SU-DHL-6 (cell line): ENCODE data around the gene CENPQ.

Source experiments
- H2AFZ ChIP-seq: fragments of 200-600 bp; sonication (generic); 2 replicates; pipeline ENCODE4 v1.6.1; 2014; ENCODE audit warnings: low read depth, mild to moderate bottlenecking, moderate library complexity, mixed read lengths, antibody characterized with exemption, low read length; ENCODE audit not compliant: severe bottlenecking
- H3F3A ChIP-seq: fragments of 200-600 bp; shearing (Covaris generic); 2 replicates; pipeline ENCODE4 v1.6.0; 2016; ENCODE audit warnings: antibody characterized with exemption, mild to moderate bottlenecking; ENCODE audit not compliant: insufficient read depth
- H3K27ac ChIP-seq: fragments of 200-600 bp; sonication (generic); 2 replicates; pipeline ENCODE4 v1.5.1; 2016; ENCODE audit warnings: low read depth, mild to moderate bottlenecking, low read length, moderate library complexity, mixed read lengths
- H3K27me3 ChIP-seq: fragments of 200-600 bp; sonication (generic), shearing (Covaris generic); 2 replicates; pipeline ENCODE4 v1.6.0; 2014; ENCODE audit warnings: mild to moderate bottlenecking, low read length
- H3K36me3 ChIP-seq: fragments of 200-600 bp; sonication (generic); 2 replicates; pipeline ENCODE4 v1.6.1; 2014; ENCODE audit warnings: mild to moderate bottlenecking, low read length, mixed read lengths
- H3K4me2 ChIP-seq: fragments of 300-600, 200-600 bp; shearing (Covaris generic), sonication (generic); 2 replicates; pipeline ENCODE4 v1.6.0; 2014; ENCODE audit warnings: low read length, low read depth, mild to moderate bottlenecking; ENCODE audit not compliant: poor library complexity, severe bottlenecking
- H3K4me3 ChIP-seq: fragments of 200-600 bp; sonication (generic); 2 replicates; pipeline ENCODE4 v1.5.1; 2014; ENCODE audit warnings: antibody characterized with exemption, low read length, mild to moderate bottlenecking, mixed read lengths; ENCODE audit not compliant: insufficient read depth, poor library complexity, severe bottlenecking
- H3K79me2 ChIP-seq: fragments of 200-600 bp; sonication (generic); 2 replicates; pipeline ENCODE4 v1.6.1; 2014; ENCODE audit warnings: mild to moderate bottlenecking, low read length, moderate library complexity; ENCODE audit not compliant: insufficient read depth
- H3K9ac ChIP-seq: fragments of 200-600 bp; sonication (generic); 2 replicates; pipeline ENCODE4 v1.7.0; 2014; ENCODE audit warnings: mild to moderate bottlenecking, low read length
- H3K9me2 ChIP-seq: fragments of 200-600 bp; sonication (generic); replicated peaks from 2 replicates; pipeline ENCODE4 v1.6.1; 2014; ENCODE audit warnings: low read length; ENCODE audit not compliant: insufficient read depth
- H3K9me3 ChIP-seq: fragments of 200-600 bp; sonication (generic); 2 replicates; pipeline ENCODE4 v1.6.1; 2014; ENCODE audit warnings: low read length, mixed read lengths; ENCODE audit not compliant: insufficient read depth
- H4K20me1 ChIP-seq: fragments of 200-600 bp; sonication (generic); 2 replicates; pipeline ENCODE4 v1.6.1; 2014; ENCODE audit warnings: low read depth, mild to moderate bottlenecking, antibody characterized with exemption, low read length, moderate library complexity, mixed read lengths
- EZH2phosphoT487 ChIP-seq: fragments of 200-600 bp; sonication (generic), shearing (Covaris generic); conservative IDR thresholded peaks from 2 replicates; pipeline ENCODE4 v1.6.1; 2018; ENCODE audit warnings: mild to moderate bottlenecking, antibody characterized with exemption, low read length, moderate library complexity, mixed read lengths
- TF ChIP-seq, protein P1 (sequence below): fragments of 200-600 bp; sonication (generic); IDR thresholded peaks from one replicate; pipeline ENCODE4 v1.5.1; 2017; ENCODE audit warnings: antibody characterized with exemption, mild to moderate bottlenecking, low read length, moderate library complexity; ENCODE audit not compliant: insufficient read depth, poor library complexity, severe bottlenecking

The CENPQ gene

DNA sequence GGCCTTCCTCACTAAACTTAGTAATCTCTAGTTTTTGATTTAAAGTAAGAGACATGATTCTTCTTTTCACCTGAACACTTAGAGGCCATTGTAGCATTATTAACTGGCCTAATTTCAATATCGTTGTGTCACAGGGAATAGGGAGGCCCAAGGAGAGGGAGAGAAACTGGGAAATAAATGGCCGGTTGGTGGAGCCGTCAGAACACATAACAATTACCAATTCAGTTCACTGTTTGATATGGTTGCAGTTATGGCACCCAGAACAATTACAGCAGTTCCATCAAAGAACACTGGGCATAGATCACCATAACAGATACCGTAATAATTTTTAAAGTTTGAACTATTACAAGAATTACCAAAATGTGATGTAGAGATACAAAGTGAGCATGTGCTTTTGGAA, 27.5 kb downstream of the CENPQ start:
- no peaks in the 10 kb centered on the region for H3K79me2 ChIP-seq
- peaks cover 55% of the 10 kb centered on the region for H3K36me3 ChIP-seq
- TF ChIP-seq, protein P1, sequence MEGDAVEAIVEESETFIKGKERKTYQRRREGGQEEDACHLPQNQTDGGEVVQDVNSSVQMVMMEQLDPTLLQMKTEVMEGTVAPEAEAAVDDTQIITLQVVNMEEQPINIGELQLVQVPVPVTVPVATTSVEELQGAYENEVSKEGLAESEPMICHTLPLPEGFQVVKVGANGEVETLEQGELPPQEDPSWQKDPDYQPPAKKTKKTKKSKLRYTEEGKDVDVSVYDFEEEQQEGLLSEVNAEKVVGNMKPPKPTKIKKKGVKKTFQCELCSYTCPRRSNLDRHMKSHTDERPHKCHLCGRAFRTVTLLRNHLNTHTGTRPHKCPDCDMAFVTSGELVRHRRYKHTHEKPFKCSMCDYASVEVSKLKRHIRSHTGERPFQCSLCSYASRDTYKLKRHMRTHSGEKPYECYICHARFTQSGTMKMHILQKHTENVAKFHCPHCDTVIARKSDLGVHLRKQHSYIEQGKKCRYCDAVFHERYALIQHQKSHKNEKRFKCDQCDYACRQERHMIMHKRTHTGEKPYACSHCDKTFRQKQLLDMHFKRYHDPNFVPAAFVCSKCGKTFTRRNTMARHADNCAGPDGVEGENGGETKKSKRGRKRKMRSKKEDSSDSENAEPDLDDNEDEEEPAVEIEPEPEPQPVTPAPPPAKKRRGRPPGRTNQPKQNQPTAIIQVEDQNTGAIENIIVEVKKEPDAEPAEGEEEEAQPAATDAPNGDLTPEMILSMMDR, result no peak
- no peak for TF ChIP-seq EZH2phosphoT487
- no peaks in the 10 kb centered on the region for H3K27me3 ChIP-seq
- H3K9ac ChIP-seq, result no peak overlapping the region
- no peaks in the 10 kb centered on the region for H3K9me2 ChIP-seq
- H3K9me3 ChIP-seq, result no peaks in the 10 kb centered on the region
- H2AFZ ChIP-seq, result no peak overlapping the region
- H3F3A ChIP-seq, result no peaks in the 10 kb centered on the region
- no peak overlapping the region for H3K27ac ChIP-seq
- no peak overlapping the region for H3K4me2 ChIP-seq
- no peak overlapping the region for H3K4me3 ChIP-seq
- H4K20me1 ChIP-seq, result no peaks in the 10 kb centered on the region; the same call in 1 of the 2 replicates

DNA sequence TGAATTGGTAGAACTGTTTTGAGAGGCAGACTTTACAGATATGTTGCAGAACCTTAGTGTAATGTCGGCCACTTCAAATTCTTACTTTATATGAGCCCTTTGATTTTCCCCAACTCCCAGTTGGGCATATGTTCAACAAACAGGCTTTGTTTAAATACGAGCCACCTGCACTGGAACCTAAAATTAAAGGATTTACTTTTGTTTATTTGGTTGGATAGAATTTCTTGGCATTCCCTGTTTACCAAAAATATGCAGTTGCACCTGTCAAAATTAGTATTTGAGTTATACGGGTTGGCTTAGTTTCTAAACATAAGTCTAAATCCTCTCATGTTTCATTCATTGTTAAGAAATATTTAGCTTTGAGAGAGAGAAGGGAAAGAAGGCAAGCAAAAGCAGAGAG, 34.1 kb downstream of the CENPQ start:
- Histone ChIP-seq H2AFZ (no peak overlapping the region), H3K9ac (no peak overlapping the region), H3K79me2 (no peaks in the 10 kb centered on the region), H3K9me2 (no peaks in the 10 kb centered on the region), H3K27ac (no peak overlapping the region), H3K27me3 (no peaks in the 10 kb centered on the region), H3K4me3 (no peak overlapping the region), H3K36me3 (peaks cover 12% of the 10 kb centered on the region), H3K4me2 (no peak overlapping the region), H3F3A (no peaks in the 10 kb centered on the region), H4K20me1 (no peaks in the 10 kb centered on the region), H3K9me3 (no peaks in the 10 kb centered on the region)
- no peak for TF ChIP-seq EZH2phosphoT487
- TF ChIP-seq, protein P1, result no peak

DNA sequence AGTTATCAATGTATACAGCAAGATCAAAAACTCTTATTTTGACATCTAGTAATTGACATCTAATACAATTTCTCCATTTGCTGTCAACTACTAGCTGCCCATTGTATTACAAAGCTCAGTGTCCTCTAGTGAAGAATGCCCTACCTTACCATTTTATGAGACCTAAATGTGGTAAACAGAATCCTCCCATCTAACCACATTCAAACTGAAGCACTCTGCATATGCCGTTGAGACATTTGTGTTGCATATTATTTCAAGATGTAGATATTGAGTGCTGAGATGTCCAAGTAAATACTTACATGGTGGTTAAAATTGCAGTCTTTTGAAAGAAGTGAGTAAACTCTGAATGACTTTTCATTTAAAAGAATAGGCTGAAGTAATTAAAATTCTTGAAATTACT, 36.0 kb downstream of the CENPQ start:
- no peaks in the 10 kb centered on the region for H3K79me2 ChIP-seq
- no peak overlapping the region for H3K27ac ChIP-seq
- H3K9me3 ChIP-seq, result no peaks in the 10 kb centered on the region
- H2AFZ ChIP-seq, result no peak overlapping the region
- TF ChIP-seq, protein P1, result no peak
- no peak for TF ChIP-seq EZH2phosphoT487
- H3K36me3 ChIP-seq, result no peaks in the 10 kb centered on the region
- no peaks in the 10 kb centered on the region for H4K20me1 ChIP-seq
- no peaks in the 10 kb centered on the region for H3F3A ChIP-seq
- H3K4me2 ChIP-seq, result no peak overlapping the region
- H3K9ac ChIP-seq, result no peak overlapping the region
- H3K4me3 ChIP-seq, result no peak overlapping the region
- H3K27me3 ChIP-seq, result no peaks in the 10 kb centered on the region
- H3K9me2 ChIP-seq, result no peaks in the 10 kb centered on the region
